ENCODE data around the gene MYO5C.

GRCh38 chr15:52196891-52197290, 98.7 kb downstream of the MYO5C start:
- TF ChIP-seq, protein P1, sequence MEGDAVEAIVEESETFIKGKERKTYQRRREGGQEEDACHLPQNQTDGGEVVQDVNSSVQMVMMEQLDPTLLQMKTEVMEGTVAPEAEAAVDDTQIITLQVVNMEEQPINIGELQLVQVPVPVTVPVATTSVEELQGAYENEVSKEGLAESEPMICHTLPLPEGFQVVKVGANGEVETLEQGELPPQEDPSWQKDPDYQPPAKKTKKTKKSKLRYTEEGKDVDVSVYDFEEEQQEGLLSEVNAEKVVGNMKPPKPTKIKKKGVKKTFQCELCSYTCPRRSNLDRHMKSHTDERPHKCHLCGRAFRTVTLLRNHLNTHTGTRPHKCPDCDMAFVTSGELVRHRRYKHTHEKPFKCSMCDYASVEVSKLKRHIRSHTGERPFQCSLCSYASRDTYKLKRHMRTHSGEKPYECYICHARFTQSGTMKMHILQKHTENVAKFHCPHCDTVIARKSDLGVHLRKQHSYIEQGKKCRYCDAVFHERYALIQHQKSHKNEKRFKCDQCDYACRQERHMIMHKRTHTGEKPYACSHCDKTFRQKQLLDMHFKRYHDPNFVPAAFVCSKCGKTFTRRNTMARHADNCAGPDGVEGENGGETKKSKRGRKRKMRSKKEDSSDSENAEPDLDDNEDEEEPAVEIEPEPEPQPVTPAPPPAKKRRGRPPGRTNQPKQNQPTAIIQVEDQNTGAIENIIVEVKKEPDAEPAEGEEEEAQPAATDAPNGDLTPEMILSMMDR (IDR thresholded peaks at IDR 0.05; ENCODE audit: insufficient read depth, low read depth, low read length), result no peak
- TF ChIP-seq EZH2 (IDR thresholded peaks at IDR 0.05; ENCODE audit: insufficient read depth, low read length), result no peak

All from astrocyte (in vitro differentiated cells and primary cell).